HEK293 (cell line): ENCODE data around the gene COL4A1.

Source experiments
- CTCF ChIA-PET: fragments of 350-600 bp; formaldehyde crosslinking; extraction: SDS; loops from one replicate; lab custom pipeline; 2021; ENCODE audit warnings: antibody characterized with exemption; lab: Yijun Ruan, JAX
- POLR2A ChIA-PET: fragments of 300-600 bp; formaldehyde crosslinking; extraction: SDS; loops from one replicate; lab custom pipeline; 2020; ENCODE audit warnings: antibody characterized with exemption, inconsistent platforms; lab: Yijun Ruan, JAX
- H3K27ac ChIP-seq: fragments of 200-500 bp; sonication (Bioruptor generic); 2 replicates; pipeline ENCODE4 v1.5.1; 2014; ENCODE audit warnings: low read depth, low read length, control low read depth, inconsistent platforms; ENCODE audit errors: extremely low read depth
- H3K36me3 ChIP-seq, 2 experiments: fragments of 200-500 bp in 1 of 2; sonication (Bioruptor generic) in 1 of 2; 1 replicate in 1 of 2; 2 replicates in 1 of 2; pipeline ENCODE4 v1.5.1; 2014 to 2017; ENCODE audit warnings: inconsistent platforms in 2 of 2, low read length in 2 of 2; ENCODE audit not compliant: control insufficient read depth in 2 of 2, insufficient read depth in 1 of 2
- H3K4me1 ChIP-seq: fragments of 200-500 bp; sonication (Bioruptor generic); 2 replicates; pipeline ENCODE4 v1.5.1; 2014; ENCODE audit warnings: mild to moderate bottlenecking, low read length, inconsistent platforms; ENCODE audit not compliant: control insufficient read depth, insufficient read depth
- H3K4me3 ChIP-seq: 2 replicates; pipeline ENCODE4 v1.5.1; 2011; ENCODE audit warnings: low read depth, mild to moderate bottlenecking, control low read depth, low read length, moderate library complexity
- H3K9me3 ChIP-seq: fragments of 200-500 bp; sonication (Bioruptor generic); 2 replicates; pipeline ENCODE4 v1.5.1; 2014; ENCODE audit warnings: low read depth, low read length, inconsistent platforms; ENCODE audit not compliant: control insufficient read depth, insufficient read depth
- GFI1B ChIP-seq: fragments of 450-650 bp; formaldehyde crosslinking; IDR thresholded peaks from 2 replicates; pipeline ENCODE4 v1.5.1; 2016; ENCODE audit warnings: missing biosample characterization, missing genetic modification characterization
- GLIS1 ChIP-seq: fragments of 450-650 bp; formaldehyde crosslinking; IDR thresholded peaks from 2 replicates; pipeline ENCODE4 v1.5.1; 2016; ENCODE audit warnings: missing biosample characterization, missing genetic modification characterization
- GLIS2 ChIP-seq: fragments of 450-650 bp; formaldehyde crosslinking; IDR thresholded peaks from 2 replicates; pipeline ENCODE4 v1.5.1; 2016; ENCODE audit warnings: missing biosample characterization, missing genetic modification characterization
- HIC1 ChIP-seq: fragments of 450-650 bp; formaldehyde crosslinking; IDR thresholded peaks from 2 replicates; pipeline ENCODE4 v1.5.1; 2016; ENCODE audit warnings: missing biosample characterization, missing genetic modification characterization
- INSM2 ChIP-seq: fragments of 450-650 bp; formaldehyde crosslinking; IDR thresholded peaks from 2 replicates; pipeline ENCODE4 v1.5.1; 2016; ENCODE audit warnings: missing biosample characterization, missing genetic modification characterization
- OSR2 ChIP-seq: fragments of 450-650 bp; formaldehyde crosslinking; IDR thresholded peaks from 2 replicates; pipeline ENCODE4 v1.5.1; 2016; ENCODE audit warnings: missing biosample characterization, missing genetic modification characterization
- PRDM6 ChIP-seq: fragments of 450-650 bp; formaldehyde crosslinking; IDR thresholded peaks from 2 replicates; pipeline ENCODE4 v1.5.1; 2017; ENCODE audit warnings: missing biosample characterization, missing genetic modification characterization
- REST ChIP-seq: fragments of 450-650 bp; formaldehyde crosslinking; IDR thresholded peaks from 2 replicates; pipeline ENCODE4 v1.5.1; 2016; ENCODE audit warnings: missing biosample characterization, missing genetic modification characterization
- WT1 ChIP-seq: fragments of 450-650 bp; formaldehyde crosslinking; IDR thresholded peaks from 2 replicates; pipeline ENCODE4 v1.5.1; 2016; ENCODE audit warnings: missing biosample characterization, missing genetic modification characterization
- ZBTB17 ChIP-seq: fragments of 450-650 bp; formaldehyde crosslinking; IDR thresholded peaks from 2 replicates; pipeline ENCODE4 v1.5.1; 2016; ENCODE audit warnings: missing biosample characterization, missing genetic modification characterization
- ZFP3 ChIP-seq: fragments of 450-650 bp; formaldehyde crosslinking; IDR thresholded peaks from 2 replicates; pipeline ENCODE4 v1.5.1; 2016; ENCODE audit warnings: low read depth, missing biosample characterization, missing genetic modification characterization
- ZFP37 ChIP-seq: fragments of 450-650 bp; formaldehyde crosslinking; IDR thresholded peaks from 2 replicates; pipeline ENCODE4 v1.5.1; 2016; ENCODE audit warnings: missing biosample characterization, missing genetic modification characterization
- ZIC2 ChIP-seq: fragments of 450-650 bp; formaldehyde crosslinking; IDR thresholded peaks from 2 replicates; pipeline ENCODE4 v1.5.1; 2016; ENCODE audit warnings: missing biosample characterization, missing genetic modification characterization
- ZNF132 ChIP-seq: fragments of 450-650 bp; formaldehyde crosslinking; IDR thresholded peaks from 2 replicates; pipeline ENCODE4 v1.5.1; 2017; ENCODE audit warnings: missing biosample characterization, missing genetic modification characterization, borderline replicate concordance
- ZNF133 ChIP-seq: fragments of 450-650 bp; formaldehyde crosslinking; IDR thresholded peaks from 2 replicates; pipeline ENCODE4 v1.5.1; 2016; ENCODE audit warnings: missing biosample characterization, missing genetic modification characterization
- ZNF423 ChIP-seq: fragments of 450-650 bp; formaldehyde crosslinking; IDR thresholded peaks from 2 replicates; pipeline ENCODE4 v1.5.1; 2016; ENCODE audit warnings: missing biosample characterization, missing genetic modification characterization
- ZNF433 ChIP-seq: fragments of 450-650 bp; formaldehyde crosslinking; IDR thresholded peaks from 2 replicates; pipeline ENCODE4 v1.5.1; 2016; ENCODE audit warnings: missing biosample characterization, missing genetic modification characterization, low read depth
- ZNF621 ChIP-seq: fragments of 450-650 bp; formaldehyde crosslinking; IDR thresholded peaks from 2 replicates; pipeline ENCODE4 v1.5.1; 2017; ENCODE audit warnings: missing biosample characterization, missing genetic modification characterization
- ZNF629 ChIP-seq: fragments of 450-650 bp; formaldehyde crosslinking; IDR thresholded peaks from 2 replicates; pipeline ENCODE4 v1.5.1; 2017; ENCODE audit warnings: missing biosample characterization, missing genetic modification characterization
- ZNF670 ChIP-seq: fragments of 450-650 bp; formaldehyde crosslinking; IDR thresholded peaks from 2 replicates; pipeline ENCODE4 v1.5.1; 2016; ENCODE audit warnings: missing biosample characterization, missing genetic modification characterization, low read depth

The COL4A1 gene

GRCh38 chr13:110319774-110320509 lies 13.0 kb upstream of the COL4A1 start:
- Histone ChIP-seq H3K4me3 (no peak overlapping the region; the same call in 1 of the 2 replicates), H3K9me3 (no peaks in the 10 kb centered on the region), H3K36me3 (peaks cover 5 to 12% of the 10 kb centered on the region in 2 experiments; a peak in 2 of 3 replicates), H3K27ac (no peak overlapping the region), H3K4me1 (peaks cover 12% of the 10 kb centered on the region; the same call in 1 of the 2 replicates)
- POLR2A ChIA-PET, result interaction anchor here (0.8 to 1.0 kb wide), 3 partner anchors 10 to 28 kb away, joined by 3 to 7 read pairs (median 3); partner anchors contain the start of genes COL4A1 and COL4A2
- CTCF ChIA-PET, result interaction anchor here (0.9 kb wide), 2 partner anchors 35 to 73 kb away, joined by 3 read pairs; no protein-coding TSS in a partner anchor
- peak; percentile 53; the same call in 1 of the 2 replicates for TF ChIP-seq REST (tag by site-specific recombination)
- no peak for TF ChIP-seq ZNF132 (tag by site-specific recombination)
- TF ChIP-seq OSR2 (tag by site-specific recombination), result peak; percentile 65
- TF ChIP-seq ZFP37 (tag by site-specific recombination), result no peak
- TF ChIP-seq ZNF621 (tag by site-specific recombination), result no peak
- peak; percentile 47; the same call in 1 of the 2 replicates for TF ChIP-seq WT1
- no peak; the same call in 1 of the 2 replicates for TF ChIP-seq ZNF629 (tag by site-specific recombination)
- TF ChIP-seq HIC1, result peak; percentile 95
- TF ChIP-seq ZBTB17, result peak; percentile 64
- TF ChIP-seq PRDM6, result peak; percentile 45; the same call in 1 of the 2 replicates
- no peak for TF ChIP-seq ZNF670 (tag by site-specific recombination)
- TF ChIP-seq ZIC2 (tag by site-specific recombination), result 0 out of 2 replicates have a peak, but pooled peaks have one; percentile 12
- TF ChIP-seq GLIS2, result peak; percentile 76
- peak; percentile 74; the same call in 1 of the 2 replicates for TF ChIP-seq GFI1B
- TF ChIP-seq GLIS1, result peak; percentile 94
- TF ChIP-seq ZNF133 (tag by site-specific recombination), result no peak
- TF ChIP-seq INSM2 (tag by site-specific recombination), result peak; percentile 25; the same call in 1 of the 2 replicates
- TF ChIP-seq ZFP3 (tag by site-specific recombination), result no peak
- no peak for TF ChIP-seq ZNF433 (tag by site-specific recombination)
- TF ChIP-seq ZNF423, result 0 out of 2 replicates have a peak, but pooled peaks have one; percentile 35
